HepG2 (cell line): Measurements from ENCODE around the gene MRPL34. TPM values are rescaled to one million over a fixed set of nuclear protein-coding genes. Genes with fewer than 3 reads are reported as not detected.

ENCODE experiments used
- DNMT3B ChIP-seq: conservative IDR thresholded peaks from 2 replicates; pipeline ENCODE4 v1.6.1; 2016; ENCODE audit warnings: missing biosample characterization, control low read depth
- HNRNPL ChIP-seq: fragments of 200-400 bp; formaldehyde crosslinking; IDR thresholded peaks from 2 replicates; pipeline ENCODE4 v1.6.1; 2017; ENCODE audit warnings: mild to moderate bottlenecking, low read depth, low read length
- KIAA2018 ChIP-seq: sonication (generic); formaldehyde crosslinking; IDR thresholded peaks from 2 replicates; pipeline ENCODE4 v1.5.0; 2020; ENCODE audit warnings: mild to moderate bottlenecking, missing genetic modification reagents, borderline replicate concordance
- NR2F1 ChIP-seq, 2 experiments: fragments of 450-650 bp in 1 of 2; formaldehyde crosslinking in 1 of 2; IDR thresholded peaks; 2 replicates each; pipeline versions ENCODE4 v1.5.0 to v1.6.1; 2016 to 2020; ENCODE audit warnings: mild to moderate bottlenecking in 1 of 2, missing compliant biosample characterization in 1 of 2, missing genetic modification reagents in 1 of 2, moderate library complexity in 1 of 2
- PITX1 ChIP-seq: sonication (generic); formaldehyde crosslinking; IDR thresholded peaks from 2 replicates; pipeline ENCODE4 v1.5.1; 2020; ENCODE audit warnings: mild to moderate bottlenecking, missing genetic modification reagents
- PRDM10 ChIP-seq: sonication (generic); formaldehyde crosslinking; IDR thresholded peaks from 2 replicates; pipeline ENCODE4 v1.4.0; 2020; ENCODE audit warnings: low read depth, missing genetic modification reagents
- RBM22 ChIP-seq: fragments of 200-400 bp; formaldehyde crosslinking; optimal IDR thresholded peaks from 2 replicates; pipeline ENCODE3; 2017; ENCODE audit warnings: mild to moderate bottlenecking, low read length, moderate library complexity
- RELA ChIP-seq: sonication (generic); formaldehyde crosslinking; IDR thresholded peaks from 2 replicates; pipeline ENCODE4 v1.4.0; 2020; ENCODE audit warnings: missing genetic modification reagents
- SMYD3 ChIP-seq: sonication (generic); formaldehyde crosslinking; IDR thresholded peaks from 2 replicates; pipeline ENCODE4 v1.8.1; 2023; ENCODE audit warnings: mild to moderate bottlenecking, missing genetic modification reagents
- TBP ChIP-seq: sonication (generic); formaldehyde crosslinking; IDR thresholded peaks from 2 replicates; pipeline ENCODE4 v1.5.0; 2020; ENCODE audit warnings: missing genetic modification reagents
- TSC22D2 ChIP-seq: sonication (generic); formaldehyde crosslinking; IDR thresholded peaks from 2 replicates; pipeline ENCODE4 v1.5.1; 2020; ENCODE audit warnings: missing genetic modification reagents, mild to moderate bottlenecking, borderline replicate concordance
- ZC3H13 ChIP-seq: sonication (generic); formaldehyde crosslinking; IDR thresholded peaks from 2 replicates; pipeline ENCODE4 v1.8.1; 2023; ENCODE audit warnings: mild to moderate bottlenecking, missing genetic modification reagents, moderate library complexity
- ZFY ChIP-seq: sonication (generic); formaldehyde crosslinking; IDR thresholded peaks from 2 replicates; pipeline ENCODE4 v1.4.0; 2020; ENCODE audit warnings: missing genetic modification reagents
- ZNF138 ChIP-seq: sonication (generic); formaldehyde crosslinking; IDR thresholded peaks from 2 replicates; pipeline ENCODE4 v1.5.0; 2020; ENCODE audit warnings: mild to moderate bottlenecking, low read depth, missing genetic modification reagents
- ZNF253 ChIP-seq: sonication (generic); formaldehyde crosslinking; IDR thresholded peaks from 2 replicates; pipeline ENCODE4 v1.8.0; 2022; ENCODE audit warnings: mild to moderate bottlenecking, missing genetic modification reagents, borderline replicate concordance
- ZNF615 ChIP-seq: sonication (generic); formaldehyde crosslinking; IDR thresholded peaks from 2 replicates; pipeline ENCODE4 v1.5.0; 2020; ENCODE audit warnings: mild to moderate bottlenecking, missing genetic modification reagents, borderline replicate concordance
- polyA plus RNA-seq, 8 experiments: library from polyadenylated mRNA; depleted of rRNA in 3 of 8; stranded (reverse) in 7 of 8; unstranded in 1 of 8; fragments of >200 nt; fragmentation: Illumina TruSeq in 4 of 8; extraction: Trizol in 4 of 8; gene quantifications; 2 replicates each; pipeline versions ENCODE4 v1.2.1 to v1.2.3, GENCODE V29; 2011 to 2016; ENCODE audit warnings: low read depth in 4 of 8, missing spikeins in 1 of 8, mixed read lengths in 1 of 8; ENCODE audit not compliant: insufficient read depth in 1 of 8
- total RNA-seq, 5 experiments: library from RNA; depleted of rRNA; stranded (reverse); fragments of >200 nt; fragmentation: Illumina TruSeq; extraction: Trizol; gene quantifications; 2 replicates each; pipeline ENCODE4 v1.2.3, GENCODE V29; 2016; ENCODE audit warnings: low read depth in 1 of 5
- TF ChIP-seq, protein P1 (sequence below): IDR thresholded peaks from 2 replicates; pipeline ENCODE4 v1.6.1; 2016; ENCODE audit warnings: missing genetic modification reagents, missing compliant biosample characterization

MRPL34 gene
- total and polyA plus RNA-seq, 2 of the 13 experiments (the other 11 are each of a cell fraction or from before 2014, with no cell fraction given), result 74.0 to 77.3 TPM

- TF ChIP-seq KIAA2018 (CRISPR knock-in tag) (no peak), ZC3H13 (CRISPR knock-in tag) (no peak), ZNF138 (CRISPR knock-in tag) (0 out of 2 replicates have a peak, but pooled peaks have one; percentile 44), HNRNPL (no peak), NR2F1 (CRISPR knock-in tag; IDR thresholded peaks at IDR 0.05) (no peak), TSC22D2 (CRISPR knock-in tag) (no peak), ZNF253 (CRISPR knock-in tag) (0 out of 2 replicates have a peak, but pooled peaks have one; percentile 45), SMYD3 (CRISPR knock-in tag) (no peak), PRDM10 (CRISPR knock-in tag) (no peak), RELA (CRISPR knock-in tag) (0 out of 2 replicates have a peak, but pooled peaks have one; percentile 30), DNMT3B (CRISPR knock-in tag) (no peak), PITX1 (CRISPR knock-in tag) (peak; percentile 27; the same call in 1 of the 2 replicates), ZNF615 (CRISPR knock-in tag) (no peak), RBM22 (no peak), TBP (CRISPR knock-in tag) (no peak), ZFY (peak; percentile 63)
- TF ChIP-seq, protein P1, sequence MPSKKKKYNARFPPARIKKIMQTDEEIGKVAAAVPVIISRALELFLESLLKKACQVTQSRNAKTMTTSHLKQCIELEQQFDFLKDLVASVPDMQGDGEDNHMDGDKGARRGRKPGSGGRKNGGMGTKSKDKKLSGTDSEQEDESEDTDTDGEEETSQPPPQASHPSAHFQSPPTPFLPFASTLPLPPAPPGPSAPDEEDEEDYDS (CRISPR knock-in tag), result peak; percentile 97
Measured at GRCh38 chr19:17336872-17337674, 31.4 kb downstream of the MRPL34 start, which contains the start of gene GTPBP3 (continued).
